Right ventricle myocardium inferior (tissue), 1 donor: Measurements from ENCODE around the gene RAD51B. TPM values are rescaled to one million over a fixed set of nuclear protein-coding genes. Genes with fewer than 3 reads are reported as not detected.

ENCODE experiments used
- ATAC-seq: fragments of 200-7000 bp; cut with Tn5 transposase; one replicate; pipeline ENCODE4 v1.9.1; 2020; ENCODE audit warnings: mild to moderate bottlenecking, moderate library complexity
- DNase-seq: peaks from one replicate; pipeline ENCODE4 v3.0.0; 2021; ENCODE audit errors: missing footprints
- intact Hi-C: fragments of 100-400 bp; cut with DNase I; formaldehyde crosslinking; loops from one replicate; pipeline ENCODE4 v1.11.0; 2022
- total RNA-seq: library from RNA; stranded (reverse); fragmentation: NEBNext Ultra II Directional; extraction: Animal tissue kit (Norgen Biotek cat#: 25700); gene quantifications from one replicate; pipeline ENCODE4 v1.2.1, GENCODE V29; 2021
- donor health status: DM: no; HTN: yes; CAD: no; lungs with severe emphysema.

Gene RAD51B
- total RNA-seq, 1 donor from 2014 or later, result 4.1 TPM

DNA sequence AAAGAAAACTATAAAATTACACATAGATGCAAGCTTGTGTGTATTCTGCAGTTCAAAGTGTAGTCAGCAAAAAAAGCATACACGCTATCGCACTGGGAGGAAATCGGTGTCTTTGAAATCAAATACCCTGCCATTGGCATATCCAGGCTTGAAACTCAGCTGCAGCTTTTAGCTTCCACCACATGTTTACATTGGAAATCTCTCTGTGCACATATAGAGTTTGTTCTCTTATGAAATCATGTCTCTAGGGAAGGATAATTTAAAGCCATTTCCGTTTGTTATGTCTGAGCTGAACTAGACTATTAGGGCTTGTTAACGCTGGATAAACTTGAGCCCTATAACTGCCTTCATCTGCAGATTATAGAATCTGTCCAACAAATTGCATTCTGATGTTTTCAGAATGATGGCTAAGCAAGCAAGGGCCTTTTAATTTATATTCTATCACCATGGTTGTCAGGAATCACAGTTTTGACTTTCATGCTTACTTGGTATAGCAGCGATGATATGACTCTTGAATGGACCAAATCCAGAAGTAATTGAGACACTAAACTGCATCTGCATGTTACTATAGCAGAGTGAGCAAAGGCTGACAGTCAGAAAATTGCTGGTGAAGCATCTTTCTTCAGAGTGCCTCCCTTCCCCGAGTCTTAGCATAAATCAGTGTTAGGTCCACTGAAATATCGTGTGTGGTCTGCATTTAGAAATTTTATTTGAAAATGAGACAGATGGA is 530.5 kb downstream of the RAD51B start:
- ATAC-seq (no peak), DNase-seq (no peak)
- intact Hi-C loops, result no loop called here

DNA sequence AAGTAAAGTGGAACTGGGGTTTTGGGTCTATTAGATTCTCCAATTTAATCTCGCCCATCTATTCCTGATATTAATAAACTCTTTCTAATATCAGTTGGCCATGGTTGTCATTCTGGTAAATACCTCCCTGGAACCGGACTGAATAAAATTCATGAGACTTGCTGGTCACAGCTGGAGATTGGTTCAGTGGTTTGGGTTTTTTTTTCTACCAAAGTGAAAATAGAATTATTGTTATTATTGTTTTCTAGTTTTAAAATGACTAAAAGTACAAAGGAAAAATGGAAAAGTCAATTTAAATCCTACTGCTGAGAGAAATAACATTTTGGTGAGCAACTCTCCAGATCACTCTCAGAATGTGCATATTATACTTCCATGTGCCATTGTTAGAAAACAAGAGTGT is 535.8 kb downstream of the RAD51B start:
- intact Hi-C loops, result no loop called here
- no peak for ATAC-seq
- no peak for DNase-seq

DNA sequence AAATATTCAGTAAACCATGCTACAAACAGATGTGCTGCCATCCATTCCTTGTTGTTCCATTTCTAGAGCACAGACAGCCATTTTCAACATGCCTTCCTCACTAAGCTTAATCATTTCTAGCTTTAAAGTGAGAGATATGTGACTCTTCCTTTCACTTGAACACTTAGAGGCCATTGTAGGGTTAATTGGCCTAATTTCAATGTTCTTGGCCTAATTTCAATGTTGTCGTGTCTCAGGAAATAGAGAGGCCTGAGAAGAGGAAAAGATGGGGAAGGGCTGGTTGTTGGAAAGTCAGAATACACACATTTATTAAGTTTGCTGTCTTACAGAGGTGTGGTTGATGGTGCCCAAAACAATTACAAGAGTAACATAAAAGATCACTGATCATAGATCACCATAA is 538.2 kb downstream of the RAD51B start:
- no peak for DNase-seq
- intact Hi-C loops, result no loop called here

DNA sequence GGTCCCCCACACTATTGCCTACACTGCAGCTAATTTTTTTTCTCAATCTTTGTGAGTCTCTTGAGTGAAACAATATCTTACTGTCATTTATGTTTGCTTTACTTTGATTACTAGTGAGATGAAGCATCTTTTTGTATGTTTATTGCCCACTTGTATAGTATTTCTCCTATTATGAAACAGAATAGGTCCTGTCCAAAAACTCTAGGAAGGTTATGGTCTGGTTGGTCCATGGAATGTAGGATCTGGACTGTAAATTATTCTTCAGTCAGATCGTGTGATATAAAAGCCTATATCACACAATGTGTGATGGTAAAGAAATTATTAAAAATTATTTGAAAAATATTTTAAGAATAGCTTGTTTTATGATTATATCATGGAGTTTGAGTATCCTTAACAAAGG is 538.9 kb downstream of the RAD51B start:
- no peak for ATAC-seq
- no peak for DNase-seq
- intact Hi-C loops, result no loop called here

More for the DNA sequence above, 538.2 kb downstream of the RAD51B start:
- no peak for ATAC-seq

DNA sequence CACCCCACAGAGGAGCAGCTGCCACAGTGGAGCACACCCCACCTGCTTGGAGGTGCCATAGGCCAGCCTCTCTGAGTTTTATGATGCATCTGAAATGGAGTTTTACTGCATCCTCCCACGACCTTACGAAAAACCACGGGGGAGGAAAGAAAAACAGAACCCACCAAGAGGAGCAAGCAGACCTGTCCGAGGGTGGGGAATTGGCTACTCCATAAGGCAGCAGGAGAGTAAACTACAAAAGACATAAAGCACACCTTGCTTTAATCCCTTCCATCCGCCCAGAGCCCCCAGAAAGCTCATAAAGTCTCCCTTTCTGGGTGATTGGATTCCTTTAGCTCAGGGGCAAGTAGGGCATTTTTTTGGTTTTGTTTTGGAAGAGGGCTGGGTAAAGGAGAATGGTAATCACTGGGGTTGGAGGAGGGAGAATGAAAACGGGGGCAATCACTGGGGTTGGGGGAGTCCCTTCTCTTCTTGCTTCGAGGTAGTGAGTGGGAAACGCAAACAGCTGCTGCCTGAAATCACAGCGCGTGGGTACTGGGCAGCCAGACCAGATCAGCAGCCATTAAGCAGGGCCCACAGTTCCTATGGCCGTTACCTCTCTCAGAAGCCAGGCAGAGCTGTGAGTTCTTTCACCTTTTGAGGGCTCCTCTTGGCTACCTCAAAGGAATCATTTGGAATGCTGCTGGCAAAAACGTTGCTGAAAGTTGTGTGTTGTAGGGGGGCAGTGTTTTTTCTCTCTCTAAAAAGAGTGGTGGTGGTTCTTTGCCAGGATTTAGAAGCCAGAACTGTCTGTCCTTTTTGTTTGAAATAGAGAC is 539.6 kb downstream of the RAD51B start:
- intact Hi-C loops, result no loop called here
- ATAC-seq (no peak), DNase-seq (no peak)

DNA sequence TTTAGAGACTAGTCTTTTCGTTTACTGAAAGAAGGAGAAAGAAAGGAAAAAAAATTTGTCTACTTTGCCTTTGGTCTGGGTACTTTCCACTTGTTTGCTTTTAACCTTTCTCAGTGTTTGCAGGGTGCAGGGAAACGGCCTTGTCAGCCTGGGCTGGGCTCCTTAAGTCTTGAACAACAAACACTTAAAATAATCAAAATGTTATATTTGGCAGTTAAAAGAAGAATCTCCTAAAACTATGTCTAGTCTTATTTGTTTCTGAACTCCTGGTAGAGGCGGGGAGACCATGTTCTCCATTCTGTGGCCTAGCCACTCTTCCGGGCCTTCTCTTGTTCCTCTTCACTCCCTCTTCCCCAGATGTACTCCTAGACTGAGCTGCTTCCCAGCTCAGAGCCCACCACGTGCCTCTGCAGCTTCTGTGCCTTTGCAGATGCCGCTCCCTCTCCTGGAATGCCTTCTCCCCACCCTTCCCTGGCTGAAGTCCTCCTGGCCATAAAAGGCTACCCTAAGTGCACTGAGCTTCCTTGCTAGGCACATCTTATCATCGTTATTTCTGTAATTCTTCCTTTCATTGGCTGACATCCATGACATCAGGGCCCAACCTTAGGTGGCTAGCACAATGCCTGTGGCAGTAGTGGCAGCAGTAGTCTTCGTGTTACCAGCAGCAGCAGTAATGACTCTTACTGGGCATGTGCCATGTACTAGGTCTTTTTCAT is 540.4 kb downstream of the RAD51B start:
- ATAC-seq (peak; percentile 87), DNase-seq (peak; percentile 78)
- intact Hi-C loops, result loop anchor here (10.0 kb wide), 1 partner anchor 105 kb away; no protein-coding TSS in a partner anchor

DNA sequence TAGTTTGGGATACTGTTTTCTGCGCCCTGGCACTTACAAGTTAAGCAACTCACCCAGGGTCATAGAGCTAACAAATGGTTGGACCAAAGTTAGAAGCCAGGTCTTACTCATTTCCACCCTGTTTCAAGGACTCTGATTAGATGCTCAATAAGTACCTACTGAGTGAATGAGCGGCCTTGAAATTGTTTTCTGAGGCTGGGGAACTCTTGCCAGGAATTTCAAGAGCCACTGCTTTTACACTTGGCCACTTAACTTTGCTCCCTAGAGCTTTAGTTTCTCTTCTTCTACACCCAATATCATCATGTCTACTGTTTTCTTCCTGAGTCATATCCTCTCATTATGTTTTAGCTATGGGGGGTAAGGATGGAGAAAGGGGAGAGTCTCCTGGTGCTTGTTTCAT is 541.7 kb downstream of the RAD51B start:
- intact Hi-C loops, result loop anchor here (10.0 kb wide), 1 partner anchor 106 kb away; no protein-coding TSS in a partner anchor
- ATAC-seq (no peak), DNase-seq (no peak)

DNA sequence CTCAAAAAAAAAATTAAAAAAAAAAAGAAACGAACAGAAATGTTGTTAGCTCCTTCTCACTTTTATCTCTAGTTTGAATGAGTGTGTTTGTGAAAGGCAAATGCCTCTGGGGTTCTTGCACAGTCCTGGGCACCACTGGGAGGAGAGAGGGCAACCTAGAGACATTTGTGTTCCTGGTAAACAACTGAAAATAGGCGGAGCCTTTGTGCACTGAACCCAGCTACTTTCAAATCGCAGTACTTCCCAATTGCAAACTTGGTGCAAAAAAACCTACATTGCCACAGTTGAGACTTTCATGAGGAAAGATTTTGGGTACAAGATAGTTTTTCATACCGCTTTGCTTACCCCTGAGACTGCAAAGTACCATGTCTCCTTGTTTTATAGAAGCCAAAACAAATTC is 543.3 kb downstream of the RAD51B start:
- ATAC-seq, result no peak
- no peak for DNase-seq
- intact Hi-C loops, result loop anchor here (10.0 kb wide), 1 partner anchor 108 kb away; no protein-coding TSS in a partner anchor

DNA sequence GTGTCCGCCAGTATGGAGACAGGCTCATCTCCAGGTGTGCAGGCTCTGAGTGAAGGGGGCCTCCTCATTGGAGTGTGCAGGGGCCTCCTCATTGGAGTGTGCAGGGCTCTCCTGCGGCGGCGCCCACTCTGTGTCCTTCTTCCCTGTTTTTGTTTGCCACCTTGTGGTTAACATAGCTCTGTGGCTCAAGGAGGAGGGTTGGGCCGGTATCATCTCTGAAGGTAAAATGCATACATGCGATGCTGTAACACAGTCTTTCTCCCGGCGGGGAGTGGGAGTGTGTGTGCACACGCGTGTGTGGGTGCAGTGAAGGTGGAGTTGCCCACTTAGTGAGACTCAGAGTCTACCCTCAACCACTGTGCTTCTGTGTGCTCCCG is 543.9 kb downstream of the RAD51B start:
- ATAC-seq (peak; percentile 15), DNase-seq (no peak)
- intact Hi-C loops, result loop anchor here (10.0 kb wide), 1 partner anchor 109 kb away; no protein-coding TSS in a partner anchor

DNA sequence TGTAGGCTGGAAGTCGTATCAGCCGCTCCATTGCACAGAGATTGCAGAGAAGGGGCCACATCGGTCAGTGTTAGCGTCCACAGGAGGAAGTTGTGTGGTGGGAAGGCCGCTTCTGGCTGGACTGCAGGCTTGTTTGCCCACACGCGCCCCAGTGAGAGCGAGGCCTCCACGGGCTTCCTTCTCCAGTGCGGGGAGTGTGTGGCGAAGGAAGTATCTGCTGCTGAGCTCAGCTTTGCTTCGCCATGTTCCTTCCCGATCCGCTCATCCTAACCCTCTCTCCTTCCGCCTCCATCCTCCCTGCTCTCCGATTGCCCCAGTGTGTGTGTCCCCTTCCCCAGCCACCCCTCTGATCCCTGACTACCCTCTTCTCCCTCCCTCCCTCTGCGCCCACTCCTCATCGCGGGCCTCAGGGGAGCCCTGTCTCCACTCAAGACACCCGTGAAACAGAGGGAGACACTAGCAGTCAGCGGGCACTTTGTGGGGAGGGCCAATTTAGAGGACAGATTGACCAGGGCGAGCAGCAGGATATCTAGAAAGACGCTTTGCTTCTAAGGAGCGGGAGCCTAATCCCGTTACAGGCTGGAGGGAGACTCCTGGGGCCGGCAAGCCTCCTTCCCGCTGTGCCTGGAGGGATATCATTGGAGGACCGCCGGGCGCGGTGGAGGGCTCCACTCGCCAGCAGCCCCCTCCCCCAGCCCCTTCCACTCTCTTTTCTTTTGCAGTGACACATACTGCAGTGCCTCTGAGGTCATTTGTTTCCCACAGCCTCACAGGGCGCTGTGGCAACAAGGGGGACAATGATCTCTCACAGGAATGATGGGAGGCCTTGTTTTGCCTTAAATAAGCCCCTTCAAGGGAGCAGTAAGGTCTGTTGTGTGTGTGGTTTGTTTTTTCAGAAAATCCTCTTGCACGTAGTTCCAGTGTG is 544.5 kb downstream of the RAD51B start:
- ATAC-seq (peak; percentile 51), DNase-seq (peak; percentile 78)
- intact Hi-C loops, result loop anchor here (10.0 kb wide), 1 partner anchor 109 kb away; no protein-coding TSS in a partner anchor

DNA sequence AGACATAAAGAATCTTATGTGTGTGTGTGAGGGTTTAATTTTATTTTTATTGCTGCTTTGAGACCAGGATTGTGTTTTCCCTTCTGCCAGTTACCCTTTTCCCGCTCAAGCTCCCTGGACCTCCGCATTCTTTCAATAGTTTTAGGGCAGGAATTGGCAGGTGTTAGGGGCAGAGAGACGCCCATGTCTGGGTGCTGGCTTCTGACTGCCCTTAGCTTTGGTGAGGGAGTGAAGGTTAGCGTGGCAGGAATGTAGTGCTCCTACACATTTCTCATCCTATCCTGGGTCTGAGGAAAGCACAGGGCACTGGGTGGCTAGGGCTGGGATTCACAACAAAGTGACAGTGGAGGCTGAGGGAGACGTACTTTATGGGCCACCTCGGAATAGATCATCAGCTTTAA is 545.2 kb downstream of the RAD51B start:
- ATAC-seq (no peak), DNase-seq (no peak)
- intact Hi-C loops, result loop anchor here (5.0 to 10.0 kb wide), 2 partner anchors 37 to 110 kb away; no protein-coding TSS in a partner anchor

DNA sequence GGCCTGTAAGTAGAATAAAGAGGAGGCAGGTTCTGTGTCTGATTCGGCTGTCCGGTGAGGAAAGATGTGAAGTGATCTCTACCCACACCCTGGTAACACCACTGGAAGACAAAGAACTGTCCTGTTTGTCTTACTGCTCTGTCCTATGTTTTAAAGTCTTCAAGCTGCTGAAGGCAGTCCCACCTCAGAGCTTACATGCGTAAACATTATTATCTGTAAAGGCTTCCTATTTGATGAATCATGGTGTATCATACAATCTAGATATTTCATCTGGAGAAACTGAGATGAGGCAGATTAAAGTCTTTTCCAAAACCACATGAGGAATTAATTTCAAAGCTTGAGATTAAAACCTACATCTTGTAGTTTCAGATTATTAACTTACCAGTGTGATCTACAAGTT is 545.6 kb downstream of the RAD51B start:
- DNase-seq (no peak), ATAC-seq (no peak)
- intact Hi-C loops, result loop anchor here (5.0 to 10.0 kb wide), 2 partner anchors 38 to 110 kb away; no protein-coding TSS in a partner anchor

DNA sequence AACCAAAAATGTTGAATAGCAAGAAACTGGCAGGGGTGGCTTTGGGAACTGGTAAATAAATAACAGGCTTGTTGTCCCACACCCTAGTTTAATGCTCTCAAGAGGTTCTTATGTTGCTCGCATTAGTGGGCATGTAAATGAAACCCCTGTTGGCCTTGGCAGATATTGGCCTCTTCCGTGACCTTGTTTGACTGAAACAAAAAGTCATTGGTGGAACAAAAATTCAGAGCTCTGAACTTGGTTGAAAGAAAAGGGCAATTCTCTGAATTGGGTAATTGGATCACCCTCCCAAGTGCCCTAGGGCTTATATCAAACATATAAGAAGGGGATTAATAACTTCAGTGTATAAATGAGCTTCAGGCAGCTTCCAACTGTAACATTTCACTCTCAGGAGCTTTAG is 547.1 kb downstream of the RAD51B start:
- DNase-seq (no peak), ATAC-seq (no peak)
- intact Hi-C loops, result loop anchor here (5.0 to 10.0 kb wide), 2 partner anchors 39 to 112 kb away; no protein-coding TSS in a partner anchor

DNA sequence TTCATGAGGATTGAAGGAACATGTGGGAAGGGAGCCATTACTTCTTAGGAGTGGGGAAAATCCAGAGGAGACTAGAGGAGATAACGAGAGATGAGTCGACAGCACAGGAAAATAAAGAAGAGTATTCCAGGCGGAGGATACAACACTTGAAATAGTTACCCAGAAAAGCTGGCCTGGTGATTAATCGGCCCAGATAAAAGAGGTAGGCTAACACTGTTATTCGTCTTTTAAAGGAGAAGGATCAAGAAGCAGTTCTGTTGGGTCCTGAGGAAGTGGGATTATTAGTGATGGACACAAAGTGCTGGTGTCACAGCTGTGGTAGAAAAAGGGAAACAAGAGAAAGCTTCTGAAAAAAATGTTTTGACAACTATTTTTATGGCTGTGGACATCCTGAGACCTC is 548.0 kb downstream of the RAD51B start:
- intact Hi-C loops, result loop anchor here (5.0 to 10.0 kb wide), 2 partner anchors 40 to 113 kb away; no protein-coding TSS in a partner anchor
- no peak for ATAC-seq

DNA sequence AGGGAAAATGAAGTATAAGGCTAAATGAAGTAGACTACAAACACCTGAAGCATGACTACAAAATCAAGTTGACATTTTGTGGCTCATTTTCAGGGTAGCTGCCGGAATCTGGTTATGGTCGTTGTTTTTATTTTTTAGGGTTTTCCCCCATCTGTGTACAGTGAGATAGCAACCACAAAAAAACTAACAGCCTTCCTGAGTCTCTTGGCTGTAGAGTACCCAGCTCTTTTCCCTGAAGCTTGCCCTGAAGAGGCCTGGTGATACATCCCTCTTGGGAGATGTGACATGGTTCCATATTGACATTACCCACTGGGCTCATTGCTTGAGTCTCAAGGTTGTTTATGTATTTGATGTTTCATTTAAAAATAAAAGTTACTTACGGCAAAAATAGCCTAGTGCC is 549.3 kb downstream of the RAD51B start:
- ATAC-seq, result no peak
- intact Hi-C loops, result loop anchor here (5.0 to 10.0 kb wide), 2 partner anchors 42 to 114 kb away; no protein-coding TSS in a partner anchor
- no peak for DNase-seq

More for the DNA sequence above, 548.0 kb downstream of the RAD51B start:
- DNase-seq, result no peak

DNA sequence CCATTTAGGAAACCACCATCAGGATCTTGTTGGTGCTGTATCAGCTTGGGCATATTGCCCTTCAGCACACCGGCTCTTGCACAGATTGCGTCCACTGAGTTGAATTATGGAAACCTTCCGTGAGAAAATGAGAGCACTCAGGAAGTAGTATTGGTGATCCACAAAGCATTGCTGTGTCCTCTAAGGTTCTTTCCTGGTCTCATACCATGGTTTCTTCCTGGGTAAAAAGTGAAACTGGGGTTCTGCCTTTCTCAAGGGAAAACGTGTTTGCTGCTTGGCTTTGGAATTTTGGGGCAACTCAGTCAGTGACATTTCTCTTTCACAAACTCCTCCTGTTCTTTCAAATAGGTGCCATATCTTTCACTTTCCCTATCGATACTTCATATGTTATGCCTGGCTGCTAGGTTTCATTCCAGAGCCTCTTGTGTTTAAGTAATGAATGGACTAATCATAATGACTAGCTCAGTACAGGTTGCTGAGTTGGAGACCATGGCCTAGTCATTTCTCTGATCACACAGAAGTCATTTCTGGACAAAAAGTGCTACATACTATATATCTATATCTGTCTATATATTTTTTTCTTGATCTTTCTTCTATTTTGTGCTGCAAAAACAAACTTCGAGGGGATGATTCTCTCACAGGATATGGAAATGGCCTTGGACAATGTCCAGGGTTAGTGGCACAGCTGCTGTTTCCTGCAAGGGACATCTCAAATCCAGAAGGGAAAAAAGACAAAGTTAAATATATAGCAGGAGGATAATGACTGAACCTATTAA is 549.9 kb downstream of the RAD51B start:
- intact Hi-C loops, result loop anchor here (5.0 to 10.0 kb wide), 2 partner anchors 42 to 115 kb away; no protein-coding TSS in a partner anchor
- DNase-seq (no peak), ATAC-seq (no peak)

DNA sequence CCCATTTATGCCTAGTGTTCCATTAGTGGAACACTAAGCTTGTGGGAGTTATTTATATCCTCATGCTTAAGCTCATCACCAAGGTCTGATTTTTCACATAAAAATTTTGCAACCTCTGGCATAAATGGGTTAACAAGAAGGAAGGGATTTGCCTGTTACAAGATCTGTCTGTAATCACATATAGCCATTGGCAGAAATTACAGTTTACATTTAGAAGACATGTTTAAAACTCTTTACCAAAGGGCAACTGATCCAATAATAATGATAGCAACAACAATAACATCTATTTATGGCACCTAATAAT is 550.4 kb downstream of the RAD51B start:
- no peak for DNase-seq
- intact Hi-C loops, result no loop called here
- no peak for ATAC-seq
